HUES6 (cell line): ENCODE results near the gene MAML3.
A peak's percentile ranks its signal among the peaks of the same experiment; 100 is the strongest.
"Not testable (repeated sequence)": the region's sequence is repeated elsewhere in the genome, so short reads cannot be mapped to it uniquely, and the experiment has no call there.

Experiments
- H3K27ac ChIP-seq: 2 replicates; pipeline ENCODE4 v1.7.0; 2013; ENCODE audit warnings: low read depth, mild to moderate bottlenecking, low read length, inconsistent platforms
- H3K27me3 ChIP-seq: 2 replicates; pipeline ENCODE4 v1.6.1; 2013; ENCODE audit warnings: low read length; ENCODE audit not compliant: control insufficient read depth, insufficient read depth
- H3K36me3 ChIP-seq: 2 replicates; pipeline ENCODE4 v1.6.1; 2013; ENCODE audit warnings: low read length; ENCODE audit not compliant: control insufficient read depth, insufficient read depth
- H3K4me1 ChIP-seq: 2 replicates; pipeline ENCODE4 v1.6.1; 2013; ENCODE audit warnings: low read length; ENCODE audit not compliant: control insufficient read depth, insufficient read depth
- H3K4me3 ChIP-seq: 2 replicates; pipeline ENCODE4 v1.5.1; 2013; ENCODE audit warnings: low read depth, low read length
- H3K9ac ChIP-seq: one replicate; pipeline ENCODE4 v1.6.1; 2013; ENCODE audit warnings: mild to moderate bottlenecking, low read length
- H3K9me3 ChIP-seq: 2 replicates; pipeline ENCODE4 v1.6.1; 2013; ENCODE audit warnings: low read depth, low read length; ENCODE audit not compliant: control insufficient read depth, insufficient read depth

The MAML3 gene

GRCh38 chr4:139958739-139959098 lies 195.3 kb downstream of the MAML3 start:
- H3K27ac ChIP-seq: no peak overlapping the region
- no peaks in the 10 kb centered on the region for H3K27me3 ChIP-seq
- no peak overlapping the region for H3K9ac ChIP-seq
- no peaks in the 10 kb centered on the region for H3K36me3 ChIP-seq
- no peak overlapping the region for H3K4me3 ChIP-seq
- H3K9me3 ChIP-seq: no peaks in the 10 kb centered on the region
- H3K4me1 ChIP-seq: peaks cover 4% of the 10 kb centered on the region

- H3K27ac ChIP-seq: no peak overlapping the region
- no peak overlapping the region for H3K4me3 ChIP-seq
- peaks cover 4% of the 10 kb centered on the region for H3K4me1 ChIP-seq
- no peak overlapping the region for H3K9ac ChIP-seq
- H3K9me3 ChIP-seq: no peaks in the 10 kb centered on the region
- no peaks in the 10 kb centered on the region for H3K36me3 ChIP-seq
- H3K27me3 ChIP-seq: no peaks in the 10 kb centered on the region
Measured at GRCh38 chr4:139957986-139958738, 195.8 kb downstream of the MAML3 start.

- H3K27me3 ChIP-seq: no peaks in the 10 kb centered on the region
- no peaks in the 10 kb centered on the region for H3K36me3 ChIP-seq
- no peak overlapping the region for H3K27ac ChIP-seq
- H3K9me3 ChIP-seq: no peaks in the 10 kb centered on the region; the same call in 1 of the 2 replicates
- H3K4me3 ChIP-seq: no peak overlapping the region
- H3K4me1 ChIP-seq: peaks cover 4% of the 10 kb centered on the region
- no peak overlapping the region for H3K9ac ChIP-seq
Measured at GRCh38 chr4:139957065-139957464, 196.9 kb downstream of the MAML3 start.

GRCh38 chr4:139956507-139957017 lies 197.4 kb downstream of the MAML3 start:
- H3K4me1 ChIP-seq: peaks cover 4% of the 10 kb centered on the region
- no peaks in the 10 kb centered on the region for H3K27me3 ChIP-seq
- H3K36me3 ChIP-seq: no peaks in the 10 kb centered on the region
- H3K9me3 ChIP-seq: no peaks in the 10 kb centered on the region; the same call in 1 of the 2 replicates
- H3K4me3 ChIP-seq: no peak overlapping the region
- no peak overlapping the region for H3K9ac ChIP-seq
- no peak overlapping the region for H3K27ac ChIP-seq

GRCh38 chr4:139955600-139955999 lies 198.4 kb downstream of the MAML3 start:
- no peak overlapping the region for H3K4me3 ChIP-seq
- H3K27me3 ChIP-seq: no peaks in the 10 kb centered on the region
- peaks cover 4% of the 10 kb centered on the region for H3K4me1 ChIP-seq
- no peaks in the 10 kb centered on the region for H3K36me3 ChIP-seq
- no peak overlapping the region for H3K27ac ChIP-seq
- H3K9ac ChIP-seq: no peak overlapping the region
- H3K9me3 ChIP-seq: peaks cover 3% of the 10 kb centered on the region; the same call in 1 of the 2 replicates

GRCh38 chr4:139954512-139954911 lies 199.5 kb downstream of the MAML3 start:
- no peaks in the 10 kb centered on the region for H3K36me3 ChIP-seq
- H3K27ac ChIP-seq: no peak overlapping the region
- no peak overlapping the region for H3K4me3 ChIP-seq
- H3K27me3 ChIP-seq: no peaks in the 10 kb centered on the region
- peaks cover 4% of the 10 kb centered on the region for H3K4me1 ChIP-seq
- peaks cover 3% of the 10 kb centered on the region; the same call in 1 of the 2 replicates for H3K9me3 ChIP-seq
- no peak overlapping the region for H3K9ac ChIP-seq

GRCh38 chr4:139951021-139951420 lies 203.0 kb downstream of the MAML3 start:
- H3K9me3 ChIP-seq: peaks cover 3% of the 10 kb centered on the region; the same call in 1 of the 2 replicates
- no peaks in the 10 kb centered on the region for H3K36me3 ChIP-seq
- H3K4me1 ChIP-seq: peaks cover 4% of the 10 kb centered on the region
- H3K27me3 ChIP-seq: no peaks in the 10 kb centered on the region
- no peak overlapping the region for H3K9ac ChIP-seq
- H3K4me3 ChIP-seq: no peak overlapping the region
- no peak overlapping the region for H3K27ac ChIP-seq

- Histone ChIP-seq H3K4me3 (no peak overlapping the region), H3K27ac (no peak overlapping the region), H3K4me1 (peaks cover under 1% of the 10 kb centered on the region; the same call in 1 of the 2 replicates), H3K9ac (no peak overlapping the region), H3K36me3 (no peaks in the 10 kb centered on the region), H3K9me3 (peaks cover 3% of the 10 kb centered on the region; the same call in 1 of the 2 replicates), H3K27me3 (no peaks in the 10 kb centered on the region)
Measured at GRCh38 chr4:139950568-139950967, 203.4 kb downstream of the MAML3 start.

GRCh38 chr4:139944916-139945315 lies 209.1 kb downstream of the MAML3 start:
- H3K27me3 ChIP-seq, H3K4me1 ChIP-seq, H3K9ac ChIP-seq, H3K4me3 ChIP-seq, H3K27ac ChIP-seq, H3K9me3 ChIP-seq, H3K36me3 ChIP-seq: not testable (repeated sequence)

GRCh38 chr4:139943277-139943676 lies 210.7 kb downstream of the MAML3 start:
- H3K4me3 ChIP-seq: no peak overlapping the region
- H3K27ac ChIP-seq: no peak overlapping the region; the same call in 1 of the 2 replicates

GRCh38 chr4:139942241-139942640 lies 211.7 kb downstream of the MAML3 start:
- Histone ChIP-seq H3K9me3 (no peaks in the 10 kb centered on the region), H3K27ac (no peak overlapping the region), H3K9ac (no peak overlapping the region), H3K27me3 (no peaks in the 10 kb centered on the region), H3K36me3 (no peaks in the 10 kb centered on the region), H3K4me3 (no peak overlapping the region), H3K4me1 (peaks cover 7% of the 10 kb centered on the region)

More at GRCh38 chr4:139943277-139943676, 210.7 kb downstream of the MAML3 start:
- Histone ChIP-seq H3K27me3 (no peaks in the 10 kb centered on the region), H3K36me3 (no peaks in the 10 kb centered on the region), H3K9me3 (no peaks in the 10 kb centered on the region), H3K4me1 (peaks cover 7% of the 10 kb centered on the region), H3K9ac (peak overlapping the region; percentile 22)
